ENCODE data around the gene TTC3.

DNA sequence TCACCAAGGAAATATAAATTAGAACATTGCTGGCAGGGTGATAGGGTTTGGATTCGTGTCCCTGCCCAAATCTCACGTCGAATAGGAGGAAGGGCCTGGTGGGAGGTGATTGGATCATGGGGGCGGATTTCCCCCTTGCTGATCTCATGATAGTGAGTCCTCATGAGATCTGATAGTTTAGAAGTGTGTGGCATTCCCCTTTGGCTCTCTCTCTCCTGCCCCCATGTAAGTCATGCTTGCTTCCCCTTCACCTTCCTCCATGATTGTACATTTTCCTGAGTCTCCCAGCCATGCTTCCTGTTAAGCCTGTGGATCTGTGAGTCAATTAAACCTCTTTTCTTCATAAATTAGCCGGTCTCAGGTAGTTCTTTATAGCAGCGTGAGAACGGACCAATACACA, 133.4 kb downstream of the TTC3 start:
- TF ChIP-seq POLR2A (IDR thresholded peaks at IDR 0.05; ENCODE audit: insufficient read depth in 1 of 2, low read depth in 2 of 2, low read length in 2 of 2) (no peak), TCF12 (IDR thresholded peaks at IDR 0.05) (no peak), TCF12 (CRISPR knock-in tag; IDR thresholded peaks at IDR 0.05) (no peak), NCOA1 (CRISPR knock-in tag; IDR thresholded peaks at IDR 0.05) (no peak), GFI1 (CRISPR knock-in tag; IDR thresholded peaks at IDR 0.05; ENCODE audit: borderline replicate concordance) (no peak), ZNF354B (CRISPR knock-in tag; IDR thresholded peaks at IDR 0.05) (no peak)
- TF ChIP-seq, protein P1, sequence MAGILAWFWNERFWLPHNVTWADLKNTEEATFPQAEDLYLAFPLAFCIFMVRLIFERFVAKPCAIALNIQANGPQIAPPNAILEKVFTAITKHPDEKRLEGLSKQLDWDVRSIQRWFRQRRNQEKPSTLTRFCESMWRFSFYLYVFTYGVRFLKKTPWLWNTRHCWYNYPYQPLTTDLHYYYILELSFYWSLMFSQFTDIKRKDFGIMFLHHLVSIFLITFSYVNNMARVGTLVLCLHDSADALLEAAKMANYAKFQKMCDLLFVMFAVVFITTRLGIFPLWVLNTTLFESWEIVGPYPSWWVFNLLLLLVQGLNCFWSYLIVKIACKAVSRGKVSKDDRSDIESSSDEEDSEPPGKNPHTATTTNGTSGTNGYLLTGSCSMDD (CRISPR knock-in tag; IDR thresholded peaks at IDR 0.05): no peak
- TF ChIP-seq, protein P2, sequence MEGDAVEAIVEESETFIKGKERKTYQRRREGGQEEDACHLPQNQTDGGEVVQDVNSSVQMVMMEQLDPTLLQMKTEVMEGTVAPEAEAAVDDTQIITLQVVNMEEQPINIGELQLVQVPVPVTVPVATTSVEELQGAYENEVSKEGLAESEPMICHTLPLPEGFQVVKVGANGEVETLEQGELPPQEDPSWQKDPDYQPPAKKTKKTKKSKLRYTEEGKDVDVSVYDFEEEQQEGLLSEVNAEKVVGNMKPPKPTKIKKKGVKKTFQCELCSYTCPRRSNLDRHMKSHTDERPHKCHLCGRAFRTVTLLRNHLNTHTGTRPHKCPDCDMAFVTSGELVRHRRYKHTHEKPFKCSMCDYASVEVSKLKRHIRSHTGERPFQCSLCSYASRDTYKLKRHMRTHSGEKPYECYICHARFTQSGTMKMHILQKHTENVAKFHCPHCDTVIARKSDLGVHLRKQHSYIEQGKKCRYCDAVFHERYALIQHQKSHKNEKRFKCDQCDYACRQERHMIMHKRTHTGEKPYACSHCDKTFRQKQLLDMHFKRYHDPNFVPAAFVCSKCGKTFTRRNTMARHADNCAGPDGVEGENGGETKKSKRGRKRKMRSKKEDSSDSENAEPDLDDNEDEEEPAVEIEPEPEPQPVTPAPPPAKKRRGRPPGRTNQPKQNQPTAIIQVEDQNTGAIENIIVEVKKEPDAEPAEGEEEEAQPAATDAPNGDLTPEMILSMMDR (CRISPR knock-in tag; IDR thresholded peaks at IDR 0.05): no peak
- TF ChIP-seq, protein P3, sequence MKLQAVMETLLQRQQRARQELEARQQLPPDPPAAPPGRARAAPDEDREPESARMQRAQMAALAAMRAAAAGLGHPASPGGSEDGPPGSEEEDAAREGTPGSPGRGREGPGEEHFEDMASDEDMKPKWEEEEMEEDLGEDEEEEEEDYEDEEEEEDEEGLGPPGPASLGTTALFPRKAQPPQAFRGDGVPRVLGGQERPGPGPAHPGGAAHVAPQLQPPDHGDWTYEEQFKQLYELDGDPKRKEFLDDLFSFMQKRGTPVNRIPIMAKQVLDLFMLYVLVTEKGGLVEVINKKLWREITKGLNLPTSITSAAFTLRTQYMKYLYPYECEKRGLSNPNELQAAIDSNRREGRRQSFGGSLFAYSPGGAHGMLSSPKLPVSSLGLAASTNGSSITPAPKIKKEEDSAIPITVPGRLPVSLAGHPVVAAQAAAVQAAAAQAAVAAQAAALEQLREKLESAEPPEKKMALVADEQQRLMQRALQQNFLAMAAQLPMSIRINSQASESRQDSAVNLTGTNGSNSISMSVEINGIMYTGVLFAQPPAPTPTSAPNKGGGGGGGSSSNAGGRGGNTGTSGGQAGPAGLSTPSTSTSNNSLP (IDR thresholded peaks at IDR 0.05; ENCODE audit: low read depth, low read length): no peak
- TF ChIP-seq, protein P4, sequence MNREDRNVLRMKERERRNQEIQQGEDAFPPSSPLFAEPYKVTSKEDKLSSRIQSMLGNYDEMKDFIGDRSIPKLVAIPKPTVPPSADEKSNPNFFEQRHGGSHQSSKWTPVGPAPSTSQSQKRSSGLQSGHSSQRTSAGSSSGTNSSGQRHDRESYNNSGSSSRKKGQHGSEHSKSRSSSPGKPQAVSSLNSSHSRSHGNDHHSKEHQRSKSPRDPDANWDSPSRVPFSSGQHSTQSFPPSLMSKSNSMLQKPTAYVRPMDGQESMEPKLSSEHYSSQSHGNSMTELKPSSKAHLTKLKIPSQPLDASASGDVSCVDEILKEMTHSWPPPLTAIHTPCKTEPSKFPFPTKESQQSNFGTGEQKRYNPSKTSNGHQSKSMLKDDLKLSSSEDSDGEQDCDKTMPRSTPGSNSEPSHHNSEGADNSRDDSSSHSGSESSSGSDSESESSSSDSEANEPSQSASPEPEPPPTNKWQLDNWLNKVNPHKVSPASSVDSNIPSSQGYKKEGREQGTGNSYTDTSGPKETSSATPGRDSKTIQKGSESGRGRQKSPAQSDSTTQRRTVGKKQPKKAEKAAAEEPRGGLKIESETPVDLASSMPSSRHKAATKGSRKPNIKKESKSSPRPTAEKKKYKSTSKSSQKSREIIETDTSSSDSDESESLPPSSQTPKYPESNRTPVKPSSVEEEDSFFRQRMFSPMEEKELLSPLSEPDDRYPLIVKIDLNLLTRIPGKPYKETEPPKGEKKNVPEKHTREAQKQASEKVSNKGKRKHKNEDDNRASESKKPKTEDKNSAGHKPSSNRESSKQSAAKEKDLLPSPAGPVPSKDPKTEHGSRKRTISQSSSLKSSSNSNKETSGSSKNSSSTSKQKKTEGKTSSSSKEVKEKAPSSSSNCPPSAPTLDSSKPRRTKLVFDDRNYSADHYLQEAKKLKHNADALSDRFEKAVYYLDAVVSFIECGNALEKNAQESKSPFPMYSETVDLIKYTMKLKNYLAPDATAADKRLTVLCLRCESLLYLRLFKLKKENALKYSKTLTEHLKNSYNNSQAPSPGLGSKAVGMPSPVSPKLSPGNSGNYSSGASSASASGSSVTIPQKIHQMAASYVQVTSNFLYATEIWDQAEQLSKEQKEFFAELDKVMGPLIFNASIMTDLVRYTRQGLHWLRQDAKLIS (CRISPR knock-in tag; IDR thresholded peaks at IDR 0.05): no peak

All from HepG2 (cell line).